SHP77 (cell line): ENCODE measurements around the gene CCDC170.
"Not testable (repeated sequence)": the region's sequence is repeated elsewhere in the genome, so short reads cannot be mapped to it uniquely, and the experiment has no call there.

Source experiments
- DNase-seq, 2 experiments: peaks; one replicate each; lab custom pipeline; 2025; lab: John Stamatoyannopoulos, UW

The CCDC170 gene

GRCh38 chr6:151494235-151494935 lies 568 bp downstream of the CCDC170 start:
- DNase-seq = no peak

- DNase-seq = no peak
Observed at GRCh38 chr6:151494936-151495320, 1.1 kb downstream of the CCDC170 start.

GRCh38 chr6:151495380-151495779 lies 1.6 kb downstream of the CCDC170 start:
- no peak for DNase-seq

GRCh38 chr6:151497905-151498304 lies 4.1 kb downstream of the CCDC170 start:
- no peak for DNase-seq

GRCh38 chr6:151498327-151498726 lies 4.5 kb downstream of the CCDC170 start:
- DNase-seq = no peak

GRCh38 chr6:151499551-151499950 lies 5.7 kb downstream of the CCDC170 start:
- no peak for DNase-seq

GRCh38 chr6:151501511-151502136 lies 7.8 kb downstream of the CCDC170 start:
- no peak for DNase-seq

GRCh38 chr6:151502499-151502898 lies 8.7 kb downstream of the CCDC170 start:
- no peak for DNase-seq

GRCh38 chr6:151506761-151507160 lies 12.9 kb downstream of the CCDC170 start:
- DNase-seq = no peak

- no peak for DNase-seq
Observed at GRCh38 chr6:151509048-151509447, 15.2 kb downstream of the CCDC170 start.

GRCh38 chr6:151512481-151512880 lies 18.7 kb downstream of the CCDC170 start:
- DNase-seq = no peak

- DNase-seq = no peak
Observed at GRCh38 chr6:151514000-151514730, 20.3 kb downstream of the CCDC170 start.

GRCh38 chr6:151518992-151519391 lies 25.2 kb downstream of the CCDC170 start:
- DNase-seq = not testable (repeated sequence)

GRCh38 chr6:151523034-151523433 lies 29.2 kb downstream of the CCDC170 start:
- no peak for DNase-seq

- DNase-seq = no peak
Observed at GRCh38 chr6:151524059-151524458, 30.2 kb downstream of the CCDC170 start.

GRCh38 chr6:151534576-151534975 lies 40.8 kb downstream of the CCDC170 start:
- DNase-seq = no peak

- no peak for DNase-seq
Observed at GRCh38 chr6:151535476-151536187, 41.8 kb downstream of the CCDC170 start.

GRCh38 chr6:151536188-151536479 lies 42.3 kb downstream of the CCDC170 start:
- no peak for DNase-seq

GRCh38 chr6:151537556-151537955 lies 43.7 kb downstream of the CCDC170 start:
- no peak for DNase-seq

- DNase-seq = no peak
Observed at GRCh38 chr6:151539506-151540268, 45.9 kb downstream of the CCDC170 start.

- no peak for DNase-seq
Observed at GRCh38 chr6:151544453-151544852, 50.6 kb downstream of the CCDC170 start.

GRCh38 chr6:151544884-151545283 lies 51.1 kb downstream of the CCDC170 start:
- DNase-seq = not testable (repeated sequence)
